AG04449 (cell line): Measurements from ENCODE around the gene CACNA1C.

ENCODE experiments used
- CTCF ChIA-PET: fragments of 350-600 bp; formaldehyde crosslinking; extraction: SDS; loops from one replicate; lab custom pipeline; 2021; ENCODE audit warnings: antibody characterized with exemption; lab: Yijun Ruan, JAX
- POLR2A ChIA-PET: fragments of 400-600, 350-600 bp; formaldehyde crosslinking; extraction: SDS; loops from one replicate; lab custom pipeline; 2020; ENCODE audit warnings: antibody characterized with exemption, inconsistent platforms; lab: Yijun Ruan, JAX
- DNase-seq: peaks from one replicate; pipeline ENCODE4 v3.0.0-alpha.2; 2010; ENCODE audit warnings: low read depth, low spot score
- H3K4me3 ChIP-seq: 2 replicates; pipeline ENCODE4 v1.5.1; 2011; ENCODE audit warnings: low read depth, mild to moderate bottlenecking, control low read depth, low read length
- TF ChIP-seq, protein P1 (sequence below): IDR thresholded peaks from one replicate; pipeline ENCODE4 v1.5.1; 2011; ENCODE audit warnings: mild to moderate bottlenecking, moderate library complexity, low read length, control low read depth, inconsistent platforms; ENCODE audit not compliant: insufficient read depth; ENCODE audit errors: missing control alignments

CACNA1C gene

DNA sequence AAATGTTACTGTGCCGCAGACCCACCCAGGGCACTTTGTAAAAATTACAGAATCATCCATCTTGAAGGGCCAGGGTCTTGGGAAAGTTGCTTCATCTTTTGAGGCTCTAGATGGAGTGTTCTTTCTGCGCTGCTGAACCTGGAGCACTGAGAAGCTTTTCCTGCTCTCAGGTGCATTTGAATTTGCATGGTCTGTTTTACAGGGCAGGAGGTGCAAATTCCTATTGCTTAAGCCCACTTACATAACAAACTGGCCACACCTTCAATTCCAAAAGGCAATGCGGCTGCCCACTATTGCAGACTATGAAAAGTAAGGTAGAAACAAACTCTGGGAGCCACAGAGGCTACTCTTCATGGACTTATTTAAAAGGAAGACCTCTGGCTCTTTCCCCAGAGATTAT, 254.8 kb downstream of the CACNA1C start:
- TF ChIP-seq, protein P1, sequence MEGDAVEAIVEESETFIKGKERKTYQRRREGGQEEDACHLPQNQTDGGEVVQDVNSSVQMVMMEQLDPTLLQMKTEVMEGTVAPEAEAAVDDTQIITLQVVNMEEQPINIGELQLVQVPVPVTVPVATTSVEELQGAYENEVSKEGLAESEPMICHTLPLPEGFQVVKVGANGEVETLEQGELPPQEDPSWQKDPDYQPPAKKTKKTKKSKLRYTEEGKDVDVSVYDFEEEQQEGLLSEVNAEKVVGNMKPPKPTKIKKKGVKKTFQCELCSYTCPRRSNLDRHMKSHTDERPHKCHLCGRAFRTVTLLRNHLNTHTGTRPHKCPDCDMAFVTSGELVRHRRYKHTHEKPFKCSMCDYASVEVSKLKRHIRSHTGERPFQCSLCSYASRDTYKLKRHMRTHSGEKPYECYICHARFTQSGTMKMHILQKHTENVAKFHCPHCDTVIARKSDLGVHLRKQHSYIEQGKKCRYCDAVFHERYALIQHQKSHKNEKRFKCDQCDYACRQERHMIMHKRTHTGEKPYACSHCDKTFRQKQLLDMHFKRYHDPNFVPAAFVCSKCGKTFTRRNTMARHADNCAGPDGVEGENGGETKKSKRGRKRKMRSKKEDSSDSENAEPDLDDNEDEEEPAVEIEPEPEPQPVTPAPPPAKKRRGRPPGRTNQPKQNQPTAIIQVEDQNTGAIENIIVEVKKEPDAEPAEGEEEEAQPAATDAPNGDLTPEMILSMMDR: no peak
- ChIA-PET CTCF (interaction anchor here (1.2 to 1.5 kb wide), 2 partner anchors 16 to 31 kb away, joined by 3 to 6 read pairs; no protein-coding TSS in a partner anchor), POLR2A (no interaction called here)
- no peak overlapping the region for H3K4me3 ChIP-seq
- no peak for DNase-seq

DNA sequence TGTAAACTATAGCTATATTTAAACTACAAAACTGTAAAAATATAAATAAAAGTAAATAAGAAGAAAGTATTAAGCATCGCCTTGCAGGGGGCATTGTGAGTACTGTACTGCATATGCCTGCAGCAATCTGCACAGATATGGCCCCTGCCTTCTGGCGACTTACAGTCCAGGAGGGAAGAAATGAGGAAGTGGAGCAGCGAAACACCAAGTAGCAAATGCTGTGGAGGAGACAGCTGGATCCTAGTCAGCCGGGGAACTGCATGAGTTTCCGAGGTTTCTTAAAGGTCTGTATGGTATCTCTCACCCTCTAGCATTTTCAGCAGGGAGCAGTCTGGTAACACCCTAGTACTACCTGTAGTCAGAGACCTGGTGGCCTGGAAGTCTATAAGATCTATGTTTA, 256.9 kb downstream of the CACNA1C start:
- CTCF ChIA-PET: interaction anchor here (0.8 to 2.1 kb wide), 9 partner anchors 9 to 274 kb away, joined by 3 to 10 read pairs (median 4); no protein-coding TSS in a partner anchor
- no peak overlapping the region for H3K4me3 ChIP-seq
- DNase-seq: no peak
- TF ChIP-seq, protein P1: no peak
- POLR2A ChIA-PET: interaction anchor here (1.4 kb wide), 1 partner anchor 9 kb away, joined by 4 read pairs; no protein-coding TSS in a partner anchor

DNA sequence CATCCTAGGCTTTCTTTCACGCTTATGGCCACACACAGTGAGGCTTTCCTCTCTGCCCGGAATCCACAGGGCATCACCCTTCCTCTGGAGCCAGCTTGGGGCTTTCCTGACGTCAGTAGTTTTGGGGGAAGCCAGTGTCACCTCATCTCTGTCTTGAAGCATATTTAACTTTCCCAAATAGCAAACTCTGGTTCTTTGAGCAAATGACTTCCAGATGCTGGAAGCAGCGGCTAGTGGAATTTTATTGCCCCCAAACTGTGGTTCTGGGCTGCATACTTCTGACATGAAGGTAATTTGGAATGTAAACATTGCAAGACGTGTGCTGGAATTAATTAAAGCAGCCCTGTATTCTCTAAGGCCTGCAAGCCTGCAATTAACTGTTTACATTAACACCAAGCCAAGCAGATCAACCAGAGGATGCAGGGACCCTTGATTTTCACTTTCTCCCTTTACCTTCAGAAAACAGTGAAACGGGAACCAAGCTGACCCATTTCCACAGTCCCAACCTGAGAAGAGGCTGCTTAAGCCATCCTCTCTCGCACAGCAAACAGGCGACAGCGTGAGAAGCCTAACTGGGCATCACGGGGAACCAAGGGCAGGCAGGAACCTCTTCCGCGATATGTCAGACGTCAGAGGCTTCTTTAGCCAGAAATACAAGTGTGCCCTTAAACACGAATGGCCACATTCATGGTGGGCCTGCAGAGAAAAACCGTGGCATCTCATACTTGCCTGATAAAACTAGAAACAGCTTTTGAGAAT, 258.4 kb downstream of the CACNA1C start:
- CTCF ChIA-PET: interaction anchor here (1.3 to 2.1 kb wide), 3 partner anchors 12 to 272 kb away, joined by 3 to 10 read pairs (median 4); no protein-coding TSS in a partner anchor
- TF ChIP-seq, protein P1: no peak
- peak; percentile 84 for DNase-seq
- H3K4me3 ChIP-seq: no peak overlapping the region; the same call in 1 of the 2 replicates
- POLR2A ChIA-PET: interaction anchor here (0.6 kb wide), 1 partner anchor 9 kb away, joined by 4 read pairs; no protein-coding TSS in a partner anchor

DNA sequence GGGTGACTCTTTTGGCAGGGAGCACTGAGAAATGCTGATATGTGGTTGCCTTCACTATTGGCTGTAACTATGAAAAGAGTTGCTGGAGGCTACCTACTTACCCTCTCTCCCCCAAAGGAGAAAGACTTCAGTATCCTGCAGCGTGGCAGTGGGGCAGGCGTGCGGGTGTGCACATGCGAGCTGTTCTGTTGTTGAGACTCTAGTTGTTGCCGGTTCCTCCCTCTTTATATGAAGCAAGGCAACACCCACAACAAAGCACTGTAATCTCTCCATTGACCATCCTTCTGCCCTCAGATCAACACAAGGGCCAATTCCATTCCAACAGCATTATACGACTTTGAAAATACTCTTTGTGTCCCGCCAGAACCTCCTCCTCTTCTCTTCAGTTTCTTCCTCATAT, 259.4 kb downstream of the CACNA1C start:
- H3K4me3 ChIP-seq: no peak overlapping the region
- CTCF ChIA-PET: interaction anchor here (0.9 to 1.5 kb wide), 2 partner anchors 13 to 16 kb away, joined by 3 read pairs; no protein-coding TSS in a partner anchor
- POLR2A ChIA-PET: interaction anchor here (0.5 kb wide), 1 partner anchor 25 kb away, joined by 3 read pairs; no protein-coding TSS in a partner anchor
- TF ChIP-seq, protein P1: no peak
- no peak for DNase-seq

DNA sequence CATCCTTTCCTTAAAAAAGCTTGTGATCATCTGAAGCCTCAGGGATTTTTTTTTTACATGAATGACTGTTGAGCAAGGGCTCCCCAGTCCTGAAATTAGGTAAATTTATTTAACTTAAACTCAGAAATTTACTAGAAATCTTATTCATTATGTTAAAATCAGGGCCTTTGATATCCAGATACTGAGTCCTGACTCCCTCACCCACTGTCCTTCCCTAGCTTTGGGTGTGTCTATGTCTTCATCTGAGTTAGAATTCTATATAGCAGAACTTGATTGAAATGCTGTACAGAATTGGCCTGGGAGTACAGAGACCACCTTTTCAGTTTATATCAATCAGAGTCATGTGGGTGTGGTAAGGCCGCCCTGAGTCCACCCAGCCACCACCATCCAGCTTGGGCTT, 260.0 kb downstream of the CACNA1C start:
- no peak overlapping the region for H3K4me3 ChIP-seq
- TF ChIP-seq, protein P1: no peak
- no peak for DNase-seq
- ChIA-PET CTCF (interaction anchor here (0.9 to 1.5 kb wide), 2 partner anchors 14 to 16 kb away, joined by 3 read pairs; no protein-coding TSS in a partner anchor), POLR2A (no interaction called here)

DNA sequence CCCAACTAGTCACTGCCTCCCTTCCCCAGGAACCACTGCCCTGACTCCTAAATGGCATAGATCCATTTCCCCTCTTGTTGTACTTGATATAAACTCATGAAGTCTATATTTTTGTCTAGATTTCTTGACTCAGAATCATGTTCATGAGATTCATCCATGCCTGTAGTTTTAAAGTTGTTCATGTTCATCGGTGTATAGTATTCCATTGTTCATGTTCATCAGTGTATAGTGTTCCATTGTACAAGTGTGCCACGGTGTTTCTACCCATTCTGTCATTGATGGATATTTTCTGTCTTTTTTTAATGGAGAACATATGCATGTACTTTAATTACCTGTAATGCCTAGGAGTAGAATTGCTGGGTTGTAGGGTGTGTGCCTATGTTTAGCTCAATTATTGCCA, 261.7 kb downstream of the CACNA1C start:
- no peak overlapping the region for H3K4me3 ChIP-seq
- TF ChIP-seq, protein P1: no peak
- DNase-seq: no peak
- ChIA-PET POLR2A (no interaction called here), CTCF (interaction anchor here (1.8 kb wide), 1 partner anchor 9 kb away, joined by 4 read pairs; no protein-coding TSS in a partner anchor)
